ENCODE measurements around the gene CHN2. TPM values are rescaled to one million over a fixed set of nuclear protein-coding genes. Genes with fewer than 3 reads are reported as not detected.

CHN2 gene
- total RNA-seq, 1 experiment from 2014 or later: 2.1 TPM

DNA sequence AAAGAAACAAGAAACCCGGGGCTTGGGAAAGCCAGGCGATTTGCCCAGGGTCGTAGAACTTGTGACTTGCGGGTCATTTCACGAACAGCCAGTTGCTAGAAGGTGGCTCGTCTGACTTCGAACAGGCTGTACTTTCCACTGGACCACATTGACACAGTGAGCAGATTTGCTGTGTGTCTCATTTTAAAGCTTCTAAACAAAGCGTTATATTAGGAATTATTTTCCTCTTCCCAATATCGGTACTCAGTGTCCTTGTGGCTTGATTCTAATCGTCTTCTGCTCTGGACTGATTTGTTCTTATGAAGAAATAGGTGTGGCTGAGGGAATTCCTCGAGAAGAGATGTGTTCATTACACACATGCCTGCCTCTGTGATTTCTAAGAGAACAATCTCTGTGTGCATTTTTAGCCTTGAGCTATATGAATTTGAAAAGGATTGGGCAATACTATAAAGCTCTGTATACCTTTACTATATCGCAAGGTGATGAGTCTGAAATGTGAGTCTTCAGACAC is 219.1 kb downstream of the CHN2 start:
- ChIA-PET CTCF (no interaction called here), POLR2A (no interaction called here), RAD21 (ENCODE audit: low non-redundant PET in 1 of 2, low total read pairs in 2 of 2, uncharacterized antibody in 2 of 2, unreplicated experiment in 2 of 2) (no interaction called here)
- H3K79me2 ChIP-seq (ENCODE audit: insufficient read depth, low read length): no peaks in the 10 kb centered on the region
- H3K27me3 ChIP-seq (ENCODE audit: insufficient read depth, low read length): no peaks in the 10 kb centered on the region; the same call in 1 of the 2 replicates
- H2AFZ ChIP-seq (ENCODE audit: low read depth, low read length, poor library complexity, severe bottlenecking): no peak overlapping the region
- TF ChIP-seq EGR1 (IDR thresholded peaks at IDR 0.05; ENCODE audit: low read depth) (no peak), ZNF274 (IDR thresholded peaks at IDR 0.05; ENCODE audit: low read depth, low read length) (no peak), RAD21 (IDR thresholded peaks at IDR 0.05; ENCODE audit: low read depth) (no peak), SP1 (IDR thresholded peaks at IDR 0.05; ENCODE audit: low read depth) (no peak), ELF1 (IDR thresholded peaks at IDR 0.05; ENCODE audit: borderline replicate concordance, low read depth) (no peak), ZFX (IDR thresholded peaks at IDR 0.05) (no peak), EZH2 (IDR thresholded peaks at IDR 0.05) (no peak), EZH2phosphoT487 (IDR thresholded peaks at IDR 0.05; ENCODE audit: borderline replicate concordance) (no peak)
- TF ChIP-seq, protein P1, sequence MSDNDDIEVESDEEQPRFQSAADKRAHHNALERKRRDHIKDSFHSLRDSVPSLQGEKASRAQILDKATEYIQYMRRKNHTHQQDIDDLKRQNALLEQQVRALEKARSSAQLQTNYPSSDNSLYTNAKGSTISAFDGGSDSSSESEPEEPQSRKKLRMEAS (IDR thresholded peaks at IDR 0.05): no peak
- intact Hi-C loops (cut with micrococcal nuclease): no loop called here
- no peak overlapping the region for H3K9ac ChIP-seq (ENCODE audit: low read length)
- ATAC-seq: no peak
- no peak overlapping the region for H3K4me3 ChIP-seq (replicated peaks in 1 of 2; ENCODE audit: low read depth in 1 of 2, low read length in 2 of 2)
- no peaks in the 10 kb centered on the region for H4K20me1 ChIP-seq (ENCODE audit: insufficient read depth)
- H3K27ac ChIP-seq (ENCODE audit: low read depth, low read length): no peak overlapping the region
- H3K4me2 ChIP-seq (ENCODE audit: low read length): no peak overlapping the region
- H3K4me1 ChIP-seq (ENCODE audit: control insufficient read depth in 1 of 2, insufficient read depth in 2 of 2, low read length in 2 of 2): no peaks in the 10 kb centered on the region
- H3K9me2 ChIP-seq (ENCODE audit: insufficient read depth): no peaks in the 10 kb centered on the region
- no peaks in the 10 kb centered on the region for H3K9me3 ChIP-seq (ENCODE audit: control insufficient read depth in 1 of 2, insufficient read depth in 1 of 2, low read depth in 1 of 2, low read length in 2 of 2)
- no peak for DNase-seq (ENCODE audit: low read depth, low spot score)
- no TSS peak for BruUV-seq (replicated peaks)
- no peaks in the 10 kb centered on the region for H3K36me3 ChIP-seq (ENCODE audit: control insufficient read depth in 1 of 2, insufficient read depth in 2 of 2, low read length in 2 of 2)

DNA sequence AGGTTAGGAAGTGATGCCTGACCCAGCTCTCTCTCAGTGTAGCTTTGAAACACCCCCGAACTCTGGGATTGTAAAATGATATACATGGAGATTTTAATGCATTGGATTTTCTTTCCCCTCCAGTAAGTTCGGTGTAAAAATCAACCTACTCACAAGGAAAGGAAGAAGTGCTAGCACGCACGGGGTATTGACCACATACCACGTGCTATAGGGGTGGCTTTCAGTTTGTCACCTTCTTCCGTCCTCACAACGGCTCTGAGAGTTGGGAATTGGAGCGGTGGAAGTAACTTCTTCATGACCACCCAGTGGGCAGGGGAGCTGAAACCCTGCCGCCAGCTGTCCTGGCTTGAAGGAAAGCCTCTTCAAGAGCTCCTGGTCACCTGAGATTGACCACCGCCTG is 219.6 kb downstream of the CHN2 start:
- H2AFZ ChIP-seq (ENCODE audit: low read depth, low read length, poor library complexity, severe bottlenecking): no peak overlapping the region
- no peak overlapping the region for H3K4me2 ChIP-seq (ENCODE audit: low read length)
- no peaks in the 10 kb centered on the region for H3K79me2 ChIP-seq (ENCODE audit: insufficient read depth, low read length)
- H3K27me3 ChIP-seq (ENCODE audit: insufficient read depth, low read length): no peaks in the 10 kb centered on the region; the same call in 1 of the 2 replicates
- CTCF ChIA-PET: no interaction called here
- no peaks in the 10 kb centered on the region for H3K9me2 ChIP-seq (ENCODE audit: insufficient read depth)
- no TSS peak for BruUV-seq (replicated peaks)
- POLR2A ChIA-PET: no interaction called here
- no peaks in the 10 kb centered on the region for H3K9me3 ChIP-seq (ENCODE audit: control insufficient read depth in 1 of 2, insufficient read depth in 1 of 2, low read depth in 1 of 2, low read length in 2 of 2)
- no peak overlapping the region for H3K4me3 ChIP-seq (replicated peaks in 1 of 2; ENCODE audit: low read depth in 1 of 2, low read length in 2 of 2)
- no peak overlapping the region for H3K9ac ChIP-seq (ENCODE audit: low read length)
- H3K4me1 ChIP-seq (ENCODE audit: control insufficient read depth in 1 of 2, insufficient read depth in 2 of 2, low read length in 2 of 2): no peaks in the 10 kb centered on the region
- DNase-seq (ENCODE audit: low read depth, low spot score): no peak
- no peaks in the 10 kb centered on the region for H3K36me3 ChIP-seq (ENCODE audit: control insufficient read depth in 1 of 2, insufficient read depth in 2 of 2, low read length in 2 of 2)
- TF ChIP-seq EGR1 (IDR thresholded peaks at IDR 0.05; ENCODE audit: low read depth) (no peak), FOSL1 (IDR thresholded peaks at IDR 0.05; ENCODE audit: low read depth) (no peak), ZNF274 (IDR thresholded peaks at IDR 0.05; ENCODE audit: low read depth, low read length) (no peak), EZH2phosphoT487 (IDR thresholded peaks at IDR 0.05; ENCODE audit: borderline replicate concordance) (no peak), EZH2 (IDR thresholded peaks at IDR 0.05) (no peak), CBX3 (IDR thresholded peaks at IDR 0.05; ENCODE audit: low read depth) (no peak), TCF7L2 (IDR thresholded peaks at IDR 0.05; ENCODE audit: borderline replicate concordance, extremely low read depth, insufficient read depth, insufficient read length) (no peak), POLR2A (IDR thresholded peaks at IDR 0.05; ENCODE audit: borderline replicate concordance, extremely low read depth, insufficient read depth, insufficient read length) (no peak), SRF (IDR thresholded peaks at IDR 0.05; ENCODE audit: low read depth) (no peak), SP1 (IDR thresholded peaks at IDR 0.05; ENCODE audit: low read depth) (no peak)
- TF ChIP-seq, protein P1 (IDR thresholded peaks at IDR 0.05): no peak
- TF ChIP-seq, protein P2, sequence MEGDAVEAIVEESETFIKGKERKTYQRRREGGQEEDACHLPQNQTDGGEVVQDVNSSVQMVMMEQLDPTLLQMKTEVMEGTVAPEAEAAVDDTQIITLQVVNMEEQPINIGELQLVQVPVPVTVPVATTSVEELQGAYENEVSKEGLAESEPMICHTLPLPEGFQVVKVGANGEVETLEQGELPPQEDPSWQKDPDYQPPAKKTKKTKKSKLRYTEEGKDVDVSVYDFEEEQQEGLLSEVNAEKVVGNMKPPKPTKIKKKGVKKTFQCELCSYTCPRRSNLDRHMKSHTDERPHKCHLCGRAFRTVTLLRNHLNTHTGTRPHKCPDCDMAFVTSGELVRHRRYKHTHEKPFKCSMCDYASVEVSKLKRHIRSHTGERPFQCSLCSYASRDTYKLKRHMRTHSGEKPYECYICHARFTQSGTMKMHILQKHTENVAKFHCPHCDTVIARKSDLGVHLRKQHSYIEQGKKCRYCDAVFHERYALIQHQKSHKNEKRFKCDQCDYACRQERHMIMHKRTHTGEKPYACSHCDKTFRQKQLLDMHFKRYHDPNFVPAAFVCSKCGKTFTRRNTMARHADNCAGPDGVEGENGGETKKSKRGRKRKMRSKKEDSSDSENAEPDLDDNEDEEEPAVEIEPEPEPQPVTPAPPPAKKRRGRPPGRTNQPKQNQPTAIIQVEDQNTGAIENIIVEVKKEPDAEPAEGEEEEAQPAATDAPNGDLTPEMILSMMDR (IDR thresholded peaks at IDR 0.05 in 2 of 3, conservative IDR thresholded peaks at IDR 0.05 in 1 of 3; ENCODE audit: borderline replicate concordance in 1 of 3, insufficient read depth in 1 of 3, low read depth in 2 of 3, low read length in 2 of 3): no peak
- no peaks in the 10 kb centered on the region for H4K20me1 ChIP-seq (ENCODE audit: insufficient read depth)
- RAD21 ChIA-PET (ENCODE audit: low non-redundant PET in 1 of 2, low total read pairs in 2 of 2, uncharacterized antibody in 2 of 2, unreplicated experiment in 2 of 2): no interaction called here
- intact Hi-C loops (cut with micrococcal nuclease): no loop called here
- no peak overlapping the region for H3K27ac ChIP-seq (ENCODE audit: low read depth, low read length)
- ATAC-seq: no peak

Data from HCT116 (cell line).